IPS-18c (cell line): ENCODE data around the gene HOXC13.

ENCODE experiments used
- H3K4me3 ChIP-seq: 2 replicates; pipeline ENCODE4 v1.7.0; 2013; ENCODE audit warnings: low read depth, mild to moderate bottlenecking, low read length, moderate library complexity; ENCODE audit not compliant: insufficient read depth
- H3K9me3 ChIP-seq: one replicate; pipeline ENCODE4 v1.6.1; 2013; ENCODE audit warnings: mild to moderate bottlenecking, low read length, moderate library complexity; ENCODE audit not compliant: control insufficient read depth, insufficient read depth

Gene HOXC13

GRCh38 chr12:53963005-53963404 is 24.4 kb downstream of the HOXC13 start:
- Histone ChIP-seq H3K9me3 (peaks cover 10% of the 10 kb centered on the region), H3K4me3 (no peak overlapping the region)

- Histone ChIP-seq H3K9me3 (peaks cover 10% of the 10 kb centered on the region), H3K4me3 (no peak overlapping the region)
These were observed 25.0 kb downstream of the HOXC13 start for GRCh38 chr12:53963434-53964314.

GRCh38 chr12:53964315-53964713 is 25.7 kb downstream of the HOXC13 start:
- Histone ChIP-seq H3K9me3 (peaks cover 10% of the 10 kb centered on the region), H3K4me3 (no peak overlapping the region)

GRCh38 chr12:53965281-53966084 is 26.9 kb downstream of the HOXC13 start:
- Histone ChIP-seq H3K4me3 (no peak overlapping the region), H3K9me3 (peaks cover 5% of the 10 kb centered on the region)

GRCh38 chr12:53966085-53966384 is 27.4 kb downstream of the HOXC13 start:
- H3K4me3 ChIP-seq = no peak overlapping the region
- H3K9me3 ChIP-seq = peaks cover 5% of the 10 kb centered on the region

- Histone ChIP-seq H3K4me3 (no peak overlapping the region; the same call in 1 of the 2 replicates), H3K9me3 (peaks cover 3% of the 10 kb centered on the region)
These were observed 27.9 kb downstream of the HOXC13 start for GRCh38 chr12:53966385-53967133.

GRCh38 chr12:53967421-53967925 is 28.8 kb downstream of the HOXC13 start:
- no peak overlapping the region for H3K4me3 ChIP-seq
- peaks cover 2% of the 10 kb centered on the region for H3K9me3 ChIP-seq

- Histone ChIP-seq H3K9me3 (peaks cover 2% of the 10 kb centered on the region), H3K4me3 (no peak overlapping the region)
These were observed 29.8 kb downstream of the HOXC13 start for GRCh38 chr12:53968214-53969127.

- Histone ChIP-seq H3K4me3 (no peak overlapping the region), H3K9me3 (peaks cover 6% of the 10 kb centered on the region)
These were observed 31.1 kb downstream of the HOXC13 start for GRCh38 chr12:53969588-53970259.

GRCh38 chr12:53970451-53970850 is 31.8 kb downstream of the HOXC13 start:
- no peak overlapping the region for H3K4me3 ChIP-seq

GRCh38 chr12:53971129-53971528 is 32.5 kb downstream of the HOXC13 start:
- Histone ChIP-seq H3K4me3 (no peak overlapping the region), H3K9me3 (peaks cover 6% of the 10 kb centered on the region)

More at GRCh38 chr12:53970451-53970850, 31.8 kb downstream of the HOXC13 start:
- peaks cover 6% of the 10 kb centered on the region for H3K9me3 ChIP-seq

GRCh38 chr12:53971686-53972085 is 33.1 kb downstream of the HOXC13 start:
- no peak overlapping the region for H3K4me3 ChIP-seq
- H3K9me3 ChIP-seq = peaks cover 6% of the 10 kb centered on the region

GRCh38 chr12:53972152-53972702 is 33.6 kb downstream of the HOXC13 start:
- H3K4me3 ChIP-seq = no peak overlapping the region
- H3K9me3 ChIP-seq = peaks cover 4% of the 10 kb centered on the region

- Histone ChIP-seq H3K9me3 (peaks cover 4% of the 10 kb centered on the region), H3K4me3 (no peak within 1 kb of the TSS)
These were observed 34.1 kb downstream of the HOXC13 start, which contains the start of gene HOXC11 for GRCh38 chr12:53972722-53973235. Gene HOXC11 (plus strand): TSS chr12:53973126. CDS start chr12:53973242, 116 bp downstream.

GRCh38 chr12:53973236-53974042 is 34.8 kb downstream of the HOXC13 start:
- Histone ChIP-seq H3K9me3 (peaks cover 4% of the 10 kb centered on the region), H3K4me3 (no peak overlapping the region)
